GM10248 (cell line): ENCODE data around the gene NECTIN3.

ENCODE experiments used
- CTCF ChIA-PET: fragments of 300-600 bp; sonication (Branson Sonifier 250); formaldehyde crosslinking; extraction: SDS; loops from one replicate; lab custom pipeline; 2021; ENCODE audit warnings: antibody characterized with exemption; lab: Yijun Ruan, JAX
- POLR2A ChIA-PET: fragments of 350-650 bp; sonication (Branson Sonifier 250); formaldehyde crosslinking; extraction: SDS; loops from one replicate; lab custom pipeline; 2020; ENCODE audit warnings: antibody characterized with exemption; lab: Yijun Ruan, JAX
- DNase-seq: peaks from one replicate; pipeline ENCODE4 v3.0.0; 2012; ENCODE audit errors: extremely low spot score
- CTCF ChIP-seq: IDR thresholded peaks from 2 replicates; pipeline ENCODE4 v1.5.1; 2012; ENCODE audit warnings: mild to moderate bottlenecking, low read depth; ENCODE audit errors: extremely low read depth, missing control alignments, control extremely low read depth

Gene NECTIN3

DNA sequence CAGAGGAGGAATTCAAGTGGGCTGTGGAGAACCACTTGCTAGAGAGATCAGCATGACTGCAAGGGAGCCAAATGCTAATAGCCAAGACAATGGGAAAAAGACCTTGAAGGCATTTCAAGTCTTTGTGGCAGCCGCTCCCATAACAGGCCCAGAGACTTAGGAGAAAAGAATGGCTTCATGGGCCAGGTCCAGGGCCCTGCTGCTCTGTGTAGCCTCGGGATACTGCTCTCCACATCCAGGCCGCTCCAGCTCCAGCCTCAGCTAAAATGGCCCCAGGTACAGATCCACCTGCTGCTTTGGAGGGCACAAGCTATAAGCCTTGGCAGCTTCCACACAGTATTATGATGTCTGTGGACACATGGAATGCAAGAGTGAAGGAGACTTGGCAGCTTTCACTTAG, 157.7 kb downstream of the NECTIN3 start:
- no peak for DNase-seq
- POLR2A ChIA-PET = no interaction called here
- CTCF ChIA-PET = no interaction called here
- TF ChIP-seq CTCF = no peak

DNA sequence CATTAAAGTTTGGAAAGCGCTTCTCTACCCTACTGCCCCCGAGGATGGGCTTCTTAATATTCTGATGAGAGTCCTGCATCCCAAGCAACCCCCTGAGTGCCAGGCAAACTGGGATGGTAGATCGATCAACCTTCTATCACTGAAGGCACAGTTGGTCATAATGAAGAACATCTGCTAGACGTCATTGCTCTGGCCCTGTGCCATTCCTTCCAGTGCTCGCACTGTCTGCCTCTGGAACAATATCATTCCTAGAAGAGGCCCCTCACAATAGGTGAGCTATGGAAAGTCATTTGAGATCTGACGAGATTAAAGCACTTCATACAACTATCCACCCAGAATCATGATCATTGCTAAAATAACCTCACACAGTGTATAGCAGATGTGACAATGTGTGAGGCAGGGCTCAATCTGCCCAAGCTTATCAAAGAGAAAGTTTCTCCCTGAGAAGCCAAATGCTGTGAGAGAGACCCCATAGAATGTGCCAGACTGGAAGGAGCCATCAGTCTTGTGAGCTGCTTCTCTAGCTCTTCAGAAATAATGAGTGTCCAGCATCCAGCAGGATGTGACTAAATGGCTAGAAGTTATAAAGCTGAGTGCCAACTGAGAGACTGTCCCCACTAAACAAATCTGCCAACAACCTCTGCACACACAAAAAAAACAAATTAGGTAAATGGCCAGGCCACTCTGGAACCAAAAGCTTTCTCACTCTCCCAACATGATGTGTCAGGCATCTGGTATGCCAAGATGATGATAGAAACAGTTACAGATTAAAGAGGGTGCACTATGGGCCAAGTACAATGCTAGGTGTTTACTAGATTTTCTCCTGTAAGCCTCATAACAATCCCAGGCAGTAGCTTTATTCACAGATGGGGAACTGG, 165.5 kb downstream of the NECTIN3 start:
- no peak for DNase-seq
- no peak for TF ChIP-seq CTCF
- ChIA-PET CTCF (no interaction called here), POLR2A (no interaction called here)

- no peak for DNase-seq
- ChIA-PET POLR2A (no interaction called here), CTCF (no interaction called here)
- TF ChIP-seq CTCF = no peak
These were observed 166.3 kb downstream of the NECTIN3 start for GRCh38 chr3:111237946-111238345.

GRCh38 chr3:111238885-111239284, 167.3 kb downstream of the NECTIN3 start:
- POLR2A ChIA-PET = no interaction called here
- TF ChIP-seq CTCF = no peak
- no peak for DNase-seq
- CTCF ChIA-PET = no interaction called here

DNA sequence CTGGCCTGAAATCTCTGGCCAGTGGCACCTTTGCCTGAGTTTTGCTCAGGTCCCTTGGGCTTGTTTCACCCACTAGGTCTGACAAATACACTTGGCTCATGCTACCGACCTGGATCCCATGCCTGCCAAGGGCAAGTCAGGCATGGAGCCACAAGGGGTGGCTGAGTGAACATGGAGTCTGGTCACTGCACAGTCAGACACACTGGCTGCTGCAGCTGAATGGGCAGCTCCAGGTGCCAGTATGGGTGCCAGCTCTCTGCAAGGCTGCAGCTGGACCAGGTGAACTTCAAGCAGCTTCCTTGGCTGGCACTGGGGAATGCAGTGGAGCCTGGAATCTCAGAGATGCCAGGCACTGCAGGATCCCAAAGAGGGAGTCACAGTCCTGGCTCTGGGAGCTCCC, 170.3 kb downstream of the NECTIN3 start:
- ChIA-PET CTCF (interaction anchor here (0.9 kb wide), 1 partner anchor 29 kb away, joined by 3 read pairs; no protein-coding TSS in a partner anchor), POLR2A (no interaction called here)
- DNase-seq = no peak
- no peak for TF ChIP-seq CTCF
